ENCODE measurements around the gene JUND. TPM values are rescaled to one million over a fixed set of nuclear protein-coding genes. Genes with fewer than 3 reads are reported as not detected.
A peak's percentile ranks its signal among the peaks of the same experiment; 100 is the strongest.

JUND gene
- total RNA-seq, 1 donor from 2014 or later = 61.5 TPM

DNA sequence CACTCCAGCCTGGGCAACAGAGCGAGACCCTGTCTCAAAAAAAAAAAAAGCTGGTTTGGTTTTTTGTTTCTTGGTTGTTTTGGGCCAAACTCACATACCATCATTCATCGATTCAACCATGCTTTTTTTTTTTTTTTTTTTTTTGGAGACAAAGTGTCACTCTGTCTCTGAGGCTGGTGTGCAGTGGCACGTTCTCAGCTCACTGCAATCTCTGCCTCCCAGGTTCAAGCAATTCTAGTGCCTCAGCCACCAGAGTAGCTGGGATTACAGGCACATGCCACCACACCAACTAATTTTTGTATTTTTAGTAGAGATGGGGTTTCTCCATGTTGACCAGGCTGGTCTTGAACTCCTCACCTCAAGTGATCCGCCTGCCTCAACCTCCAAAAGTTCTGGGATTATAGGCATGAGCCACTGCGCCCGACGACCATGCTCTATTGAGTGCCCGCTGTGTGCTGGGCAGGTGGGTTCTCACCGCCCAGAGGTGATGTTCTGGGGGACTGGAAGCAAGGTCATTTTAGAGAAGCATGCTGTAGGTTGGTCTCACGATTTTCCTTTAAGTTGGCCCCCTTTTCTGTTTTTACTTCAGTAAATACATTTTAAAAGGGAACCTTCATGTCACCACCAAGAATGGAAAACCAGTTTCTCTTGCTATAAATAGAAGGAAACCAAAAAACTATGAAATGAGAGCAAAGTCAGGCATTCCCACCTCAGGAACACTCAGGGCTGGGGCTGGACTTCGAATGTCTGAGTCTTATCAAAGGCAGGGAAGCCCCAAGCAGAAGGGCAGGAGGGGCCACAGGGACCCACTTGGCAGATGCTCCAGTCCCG lies 8.3 kb upstream of the JUND start:
- ATAC-seq = no peak

DNA sequence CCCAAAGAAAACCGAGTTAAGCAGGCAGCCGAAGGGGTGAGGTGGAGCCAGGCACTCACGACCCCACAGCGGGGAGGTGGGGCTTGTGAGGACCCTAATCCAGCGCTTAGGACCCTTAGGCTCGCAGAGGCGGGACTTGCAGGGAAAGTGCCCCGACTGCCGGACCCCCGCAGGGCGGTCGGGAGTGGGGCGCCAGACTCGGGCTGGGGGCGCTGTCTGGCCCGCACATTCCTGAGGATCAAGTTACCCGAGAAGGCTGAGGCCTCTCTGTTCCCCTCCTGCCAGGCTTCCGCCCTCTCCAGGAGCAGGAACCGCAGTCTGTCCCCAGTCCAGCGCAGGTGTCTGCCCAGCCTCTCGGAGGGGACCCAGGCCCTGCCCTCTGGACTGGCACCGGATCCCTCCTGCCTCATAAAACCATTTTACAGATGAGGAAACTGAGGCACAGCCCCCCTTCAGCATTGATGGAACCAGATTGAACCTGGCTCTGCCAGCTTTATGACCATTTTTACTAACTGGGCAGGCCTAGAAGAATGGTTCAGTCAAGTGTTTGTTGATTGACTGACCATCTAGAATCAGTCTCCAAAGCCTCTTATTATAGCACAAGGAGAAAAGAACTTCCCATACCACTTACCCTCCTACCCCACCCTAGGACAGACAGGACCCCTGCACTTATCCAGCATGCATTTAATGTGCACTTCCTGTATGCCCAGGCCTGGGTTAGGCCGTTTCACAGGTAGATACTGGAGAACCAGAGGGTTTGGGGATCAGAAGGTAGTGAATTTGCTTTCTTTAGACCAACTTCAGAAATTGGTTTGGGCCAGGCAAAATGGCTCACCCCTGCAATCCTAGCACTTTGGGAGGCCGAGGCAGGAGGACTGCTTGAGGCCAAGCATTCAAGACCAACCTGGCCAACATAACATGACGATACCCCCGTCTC lies 6.7 kb upstream of the JUND start:
- ATAC-seq = no peak

DNA sequence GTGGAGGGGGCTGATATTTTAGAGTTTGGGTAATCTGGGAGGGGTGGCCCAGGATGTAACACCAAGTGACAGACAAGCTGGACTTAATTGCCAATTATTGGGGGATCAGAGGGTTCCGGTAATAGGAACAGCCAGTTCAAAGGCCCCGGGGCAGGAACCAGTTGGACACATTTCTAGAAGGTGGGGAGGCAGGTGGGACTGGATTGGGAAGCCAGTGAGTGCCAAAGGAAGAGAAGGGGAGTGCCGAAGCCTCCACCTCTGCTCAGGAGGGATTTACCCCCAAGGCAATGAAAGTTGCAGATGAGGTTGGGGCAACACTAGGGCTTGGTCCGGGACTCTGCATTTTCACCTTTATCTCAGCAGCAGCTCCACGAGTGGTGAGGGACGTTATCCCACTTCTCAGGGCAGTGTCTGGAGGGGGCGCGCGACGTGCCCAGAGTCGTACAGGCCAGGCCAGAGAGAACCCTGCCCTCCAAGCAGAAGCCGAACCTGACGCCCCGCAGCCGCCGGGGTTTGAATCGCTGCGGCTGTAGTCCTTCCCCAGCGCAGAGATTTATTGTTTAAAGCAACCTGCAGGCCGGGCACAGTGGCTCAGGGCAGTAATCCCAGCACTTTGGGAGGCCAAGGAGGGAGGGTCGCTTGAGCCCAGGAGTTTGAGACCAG lies 5.7 kb upstream of the JUND start:
- ATAC-seq = no peak

DNA sequence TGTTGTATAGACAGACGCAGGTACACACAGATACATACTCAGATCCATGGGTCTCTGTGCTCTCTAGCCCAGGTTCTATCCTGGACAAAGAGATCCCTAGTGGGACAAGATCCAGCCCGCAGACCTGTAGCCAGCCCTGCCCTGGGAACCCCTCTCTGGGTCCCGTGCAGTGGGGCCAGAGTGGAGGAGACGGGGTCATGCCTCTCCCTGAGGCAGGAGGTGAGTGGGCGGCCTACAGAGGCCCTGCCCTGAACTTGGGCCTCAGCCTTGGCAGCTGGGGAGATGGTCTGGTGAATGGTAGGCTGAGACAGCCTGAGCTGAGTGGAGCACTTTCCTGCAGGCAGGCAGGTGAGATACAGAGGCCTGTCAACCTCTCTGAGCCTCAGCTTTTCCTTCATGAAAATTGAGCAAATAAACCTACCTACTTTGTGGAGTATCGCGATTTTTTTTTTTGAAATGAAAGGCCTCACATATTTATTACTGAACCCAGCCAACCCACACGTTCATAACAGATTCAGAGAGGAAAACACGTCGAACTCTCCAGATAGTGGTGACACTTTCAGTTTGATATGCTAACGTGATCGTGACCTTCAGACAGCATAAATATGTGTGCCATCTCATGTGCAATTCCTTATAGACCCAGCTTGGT lies 3.4 kb upstream of the JUND start:
- no peak for ATAC-seq

DNA sequence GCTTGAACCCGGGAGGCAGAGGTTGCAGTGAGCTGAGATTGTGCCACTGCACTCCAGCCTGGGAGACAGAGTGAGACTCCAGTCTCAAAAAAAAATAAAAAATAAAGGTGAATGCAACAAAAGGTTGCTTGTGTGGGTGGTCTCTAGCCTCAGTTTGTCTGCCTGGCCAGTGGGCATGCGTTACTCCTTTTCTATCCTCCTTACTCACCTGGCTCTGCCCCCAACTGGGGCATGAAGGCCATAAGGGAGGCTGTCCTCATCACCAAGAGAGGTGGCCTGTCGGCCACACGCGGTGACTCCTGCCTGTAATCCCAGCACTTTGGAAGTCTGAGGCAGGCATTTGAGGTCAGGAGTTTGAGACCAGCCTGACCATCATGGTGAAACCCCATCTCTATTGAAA lies 1.9 kb upstream of the JUND start:
- ATAC-seq = no peak

DNA sequence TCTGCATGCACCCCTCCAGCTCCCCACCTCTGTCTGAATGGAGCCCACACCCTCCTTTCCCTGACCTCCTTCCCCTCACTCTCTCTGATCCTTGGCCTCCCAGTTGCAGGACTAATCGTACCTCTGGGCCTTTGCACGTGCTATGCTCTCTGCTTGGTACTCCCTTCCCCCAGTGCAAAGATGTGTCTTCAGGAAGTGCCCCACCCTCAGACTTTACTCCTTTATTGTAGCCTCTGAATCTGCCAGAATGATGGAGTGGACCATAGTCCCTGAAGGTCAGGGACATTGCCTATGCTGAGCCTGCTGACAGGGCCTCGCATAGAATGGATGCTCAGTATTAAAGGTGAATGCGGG lies 1.3 kb upstream of the JUND start:
- no peak for ATAC-seq

DNA sequence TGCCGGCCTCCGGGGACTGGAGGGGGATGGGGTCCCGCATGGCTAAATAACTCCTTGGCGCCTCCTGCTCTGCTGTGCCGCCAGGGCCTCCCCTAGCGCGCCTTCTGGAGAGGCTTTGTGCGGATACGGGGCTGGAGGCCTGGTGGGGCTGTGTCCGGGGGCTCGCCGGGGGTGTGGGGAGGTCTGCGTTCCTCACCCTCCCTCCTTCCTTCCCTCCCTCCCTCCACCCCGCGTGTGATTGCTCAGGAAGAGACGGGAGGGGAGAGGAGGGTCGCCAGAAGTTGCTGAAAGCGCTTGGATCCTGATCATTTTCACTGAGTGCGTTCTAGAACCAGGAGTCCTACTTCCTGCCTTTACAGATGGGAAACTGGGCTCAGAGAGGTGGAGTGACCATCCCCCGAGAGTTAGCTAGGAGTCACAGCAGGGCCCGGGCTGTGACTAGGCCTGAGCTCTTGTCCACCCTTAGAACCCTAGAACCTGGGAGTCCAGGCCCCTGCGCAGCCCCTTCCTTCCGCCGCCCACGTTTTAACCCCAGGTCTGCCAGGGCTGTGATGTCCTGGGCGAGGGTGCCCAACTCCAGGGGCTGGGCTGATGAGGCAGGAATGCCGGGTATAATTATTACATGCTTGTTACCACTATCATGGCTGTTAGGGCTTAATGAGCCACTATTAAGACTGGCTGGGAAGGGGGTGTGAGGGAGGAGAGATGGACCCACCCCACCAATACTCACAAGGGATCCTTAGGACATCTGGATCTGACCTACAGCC lies 782 bp upstream of the JUND start:
- ATAC-seq = no peak

DNA sequence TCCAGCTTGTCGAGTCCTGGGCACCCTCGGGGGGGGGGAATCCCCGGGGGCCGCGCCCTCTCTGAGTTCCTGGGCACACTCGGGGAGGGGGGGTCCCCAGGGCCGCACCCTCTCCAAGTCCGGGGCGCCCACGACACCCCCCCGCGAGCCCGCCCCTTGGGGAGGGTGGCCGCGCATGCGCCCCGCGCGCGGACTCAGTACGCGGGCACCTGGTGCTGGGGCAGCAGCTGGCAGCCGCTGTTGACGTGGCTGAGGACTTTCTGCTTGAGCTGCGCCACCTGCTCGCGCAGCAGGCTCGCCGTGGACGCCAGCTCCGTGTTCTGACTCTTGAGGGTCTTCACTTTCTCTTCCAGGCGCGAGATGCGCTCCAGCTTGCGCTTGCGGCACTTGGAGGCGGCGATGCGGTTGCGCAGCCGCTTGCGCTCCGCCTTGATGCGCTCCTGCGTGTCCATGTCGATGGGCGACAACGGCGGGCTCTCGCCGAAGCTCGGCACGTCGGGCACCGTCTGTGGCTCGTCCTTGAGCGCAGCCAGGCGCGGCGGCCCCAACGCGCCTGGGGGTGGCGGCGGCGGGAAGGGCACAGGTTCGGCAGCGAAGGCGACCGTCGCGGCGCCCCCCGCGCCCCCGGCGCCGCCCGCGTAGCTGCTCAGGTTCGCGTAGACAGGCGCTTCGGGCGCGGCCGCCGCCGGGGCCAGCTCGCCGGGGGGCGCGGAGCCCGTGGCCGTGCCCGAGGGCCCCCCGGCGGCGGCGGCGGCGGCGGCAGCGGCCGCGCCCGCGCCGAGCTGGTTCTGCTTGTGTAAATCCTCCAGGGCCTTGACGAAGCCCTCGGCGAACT lies 958 bp downstream of the JUND start:
- ATAC-seq = peak; percentile 58

DNA sequence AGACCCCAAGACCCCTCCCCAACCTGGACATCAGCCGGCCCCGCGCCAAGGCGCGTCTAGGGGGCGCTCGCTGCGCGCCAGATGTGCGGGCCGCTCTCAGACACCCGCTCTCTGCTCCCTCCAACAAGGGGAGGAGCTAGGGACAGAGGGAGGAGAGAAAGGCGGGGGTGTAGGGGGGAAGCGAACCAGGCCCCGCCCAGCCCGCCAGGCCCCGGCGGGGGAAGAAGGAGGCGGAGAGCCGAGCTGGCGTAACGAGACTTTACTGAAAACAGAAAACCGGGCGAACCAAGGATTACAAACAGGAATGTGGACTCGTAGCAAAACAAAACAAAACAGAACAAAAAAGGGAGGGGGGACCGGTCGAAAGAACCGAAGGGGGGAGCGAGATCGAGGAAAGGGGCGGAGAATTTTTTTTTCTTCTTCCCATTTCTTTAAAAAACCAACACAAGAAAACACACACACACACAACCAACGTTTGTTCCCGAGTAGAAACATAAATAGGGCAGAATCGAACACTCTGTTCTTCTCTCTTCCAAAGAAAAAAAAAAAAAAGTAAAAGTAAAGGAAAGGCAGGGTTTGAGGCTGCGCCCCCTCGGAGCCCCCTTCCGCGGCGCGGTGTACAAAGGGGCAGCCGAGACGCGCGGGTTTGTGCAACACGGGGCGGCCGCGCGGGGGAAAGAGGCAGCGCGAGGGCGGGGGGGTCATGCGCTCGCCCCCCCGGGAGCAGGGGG lies 1.7 kb downstream of the JUND start:
- peak; percentile 69 for ATAC-seq

DNA sequence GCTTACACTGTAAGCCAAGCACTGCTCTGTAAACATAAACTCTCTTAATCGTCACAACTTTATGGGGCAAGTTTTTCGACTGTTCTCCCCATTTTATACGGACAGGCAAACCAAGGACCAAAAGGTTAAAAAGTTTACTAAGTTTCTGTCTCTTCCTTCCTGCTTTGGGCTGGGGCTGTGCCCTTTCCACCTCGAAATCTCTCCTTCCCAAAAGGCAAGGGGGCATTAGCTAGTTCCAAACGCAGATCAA lies 2.2 kb downstream of the JUND start:
- ATAC-seq = no peak

DNA sequence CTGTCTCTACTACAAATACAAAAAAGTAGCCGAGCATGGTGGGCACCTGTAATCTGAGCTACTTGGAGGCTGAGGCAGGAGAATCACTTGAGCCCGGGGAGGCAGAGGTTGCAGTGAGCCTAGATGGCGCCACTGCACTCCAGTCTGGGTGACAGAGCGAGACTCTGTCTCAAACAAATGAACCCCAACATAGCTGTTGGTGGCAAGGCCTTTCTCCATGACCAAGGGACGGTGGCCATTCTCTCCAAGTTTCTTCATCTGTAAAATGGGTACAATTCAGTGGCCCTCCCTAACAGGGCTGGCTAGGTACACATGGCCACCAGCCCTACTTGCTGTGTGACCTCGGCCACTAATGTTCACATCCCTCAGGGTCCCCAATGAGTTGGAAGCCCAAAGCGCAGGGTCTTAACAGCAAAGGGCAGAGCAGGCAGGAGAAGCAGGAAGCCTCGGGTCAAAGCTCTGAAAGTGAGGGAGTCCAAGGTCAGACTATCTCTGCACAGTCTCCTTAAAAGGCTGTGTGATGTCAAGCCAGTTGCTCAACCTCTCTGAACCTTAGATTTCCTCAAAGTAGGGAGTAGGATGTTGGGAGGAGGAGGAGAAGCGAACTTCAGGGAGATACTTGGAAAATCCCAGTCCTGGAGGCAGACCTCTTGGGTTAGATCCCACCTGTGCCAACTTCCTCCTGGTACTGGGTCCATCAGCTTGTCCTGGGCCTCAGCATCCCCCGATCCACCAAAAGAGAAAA lies 2.7 kb downstream of the JUND start:
- no peak for ATAC-seq

DNA sequence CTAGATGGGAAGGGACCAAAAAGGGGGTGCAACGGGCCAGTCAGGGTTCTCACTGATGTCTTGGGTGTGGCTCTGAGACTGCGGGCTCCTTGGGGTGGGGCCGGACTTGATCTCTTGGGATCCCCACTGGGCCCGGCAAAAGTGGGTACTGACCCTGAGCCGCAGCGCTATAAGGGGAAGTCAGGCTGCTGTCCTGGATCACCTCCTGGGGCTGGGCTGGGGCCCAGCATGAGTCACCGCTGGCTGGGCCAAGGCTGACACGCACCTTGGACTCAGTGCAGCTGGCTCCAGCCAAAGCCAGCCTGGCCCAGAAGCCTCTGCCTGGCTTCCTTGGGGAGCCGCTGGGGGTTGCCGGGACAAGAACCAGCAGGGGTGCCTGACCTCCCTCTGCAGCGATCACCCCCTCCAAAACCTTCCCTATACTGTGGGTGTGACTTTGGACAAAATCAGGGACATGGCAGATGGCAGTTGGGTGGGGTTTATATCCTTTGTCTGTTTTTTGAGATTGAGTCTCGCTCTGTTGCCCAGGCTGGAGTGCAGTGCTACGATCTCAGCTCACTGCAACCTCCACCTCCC lies 6.6 kb downstream of the JUND start:
- ATAC-seq = peak; percentile 80

DNA sequence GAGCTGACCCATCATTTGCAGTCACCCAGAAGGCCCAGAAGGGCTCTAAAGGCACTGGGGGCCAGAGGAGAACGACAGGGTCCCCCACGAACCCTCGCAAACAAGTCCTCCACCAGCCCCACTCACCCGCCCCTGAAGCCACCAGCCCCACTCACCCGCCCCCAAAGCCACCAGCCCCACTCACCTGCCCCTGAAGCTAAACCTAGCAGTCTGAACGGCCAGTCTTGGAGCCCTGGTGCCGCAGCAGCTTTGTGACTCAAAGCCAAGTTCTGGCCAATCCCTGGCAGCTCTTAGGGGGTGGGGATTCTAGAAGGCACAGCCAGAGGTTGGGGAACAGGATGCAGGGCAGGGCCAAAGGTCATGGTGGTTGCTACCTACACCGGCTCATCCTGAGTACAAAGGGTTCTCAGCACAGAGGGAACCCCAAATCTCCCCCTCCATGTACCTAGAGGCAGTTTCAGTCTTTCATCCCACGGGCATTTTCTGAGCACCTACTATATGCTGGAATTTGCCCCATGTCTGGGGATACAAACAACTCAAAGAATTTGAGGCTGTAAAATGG lies 7.1 kb downstream of the JUND start, which contains the start of gene IQCN:
Gene IQCN (minus strand): TSS at position 234 of the 562 bp plus-strand sequence. CDS start 4,974 bp downstream, outside the sequence.
- peak; percentile 51 for ATAC-seq

DNA sequence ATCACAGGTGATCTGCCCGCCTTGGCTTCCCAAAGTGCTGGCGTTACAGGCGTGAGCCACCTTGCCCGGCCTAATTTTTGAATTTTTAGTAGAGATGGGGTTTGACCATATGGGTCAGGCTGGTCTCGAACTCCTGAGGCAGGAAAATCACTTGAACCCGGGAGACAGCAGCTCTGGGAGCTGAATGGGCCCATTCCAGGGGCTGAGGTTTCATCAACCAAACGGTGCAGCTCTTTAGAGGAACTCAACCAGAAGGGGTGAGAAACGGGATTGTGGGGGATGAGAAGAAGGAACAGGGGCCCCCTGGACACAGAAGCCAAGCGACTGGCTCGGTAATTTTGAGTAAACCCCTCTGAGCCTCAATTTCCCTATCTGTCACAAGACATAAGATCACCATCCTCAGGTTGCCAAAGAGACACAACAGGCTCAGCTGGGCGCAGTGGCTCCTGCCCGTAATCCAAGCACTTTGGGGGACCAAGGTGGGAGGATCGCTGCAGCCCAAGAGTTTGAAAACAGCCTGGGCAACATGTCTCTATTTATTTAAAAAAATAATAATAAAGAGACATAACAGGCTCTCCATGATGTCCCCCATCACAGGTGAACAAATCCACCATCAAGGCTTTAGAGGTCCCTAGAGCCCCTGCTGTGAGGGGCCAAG lies 7.7 kb downstream of the JUND start:
- no peak for ATAC-seq

DNA sequence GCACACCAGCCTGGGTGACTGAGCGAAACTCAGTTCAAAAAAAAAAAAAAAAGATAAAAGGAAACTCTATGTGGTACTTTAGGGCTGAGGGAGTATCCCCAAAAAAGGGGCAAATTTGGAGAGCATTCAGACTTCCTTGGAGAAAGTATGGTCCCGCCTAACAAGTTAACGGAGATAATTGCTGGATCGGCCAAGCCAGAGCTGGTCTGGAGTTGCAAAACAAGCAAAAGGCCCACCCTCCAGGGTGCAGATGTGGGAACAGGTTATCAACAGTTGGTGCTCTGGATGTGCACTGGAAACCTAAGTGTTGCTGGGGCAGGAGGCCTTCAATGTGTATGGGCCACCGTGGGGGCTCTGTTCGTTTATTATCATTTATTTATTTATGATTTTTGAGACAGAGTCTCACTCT lies 10.0 kb downstream of the JUND start:
- ATAC-seq = no peak

DNA sequence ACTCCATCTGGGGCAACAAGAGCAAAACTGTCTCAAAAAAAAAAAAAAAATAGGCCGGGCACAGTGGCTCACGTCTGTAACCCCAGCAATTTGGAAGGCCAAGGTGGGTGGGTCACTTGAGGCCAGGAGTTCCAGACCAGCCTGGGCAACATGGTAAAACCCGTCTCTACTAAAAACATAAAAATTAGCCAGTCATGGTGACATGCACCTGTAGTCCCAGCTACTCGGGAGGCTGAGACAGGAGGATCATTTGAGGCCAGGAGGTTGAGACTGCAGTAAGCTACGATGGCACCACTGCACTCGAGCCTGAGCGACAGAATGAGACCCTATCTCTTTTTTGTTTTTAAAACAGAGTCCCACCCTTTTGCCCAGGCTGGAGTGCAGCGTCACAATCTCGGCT lies 11.1 kb downstream of the JUND start:
- ATAC-seq = no peak

DNA sequence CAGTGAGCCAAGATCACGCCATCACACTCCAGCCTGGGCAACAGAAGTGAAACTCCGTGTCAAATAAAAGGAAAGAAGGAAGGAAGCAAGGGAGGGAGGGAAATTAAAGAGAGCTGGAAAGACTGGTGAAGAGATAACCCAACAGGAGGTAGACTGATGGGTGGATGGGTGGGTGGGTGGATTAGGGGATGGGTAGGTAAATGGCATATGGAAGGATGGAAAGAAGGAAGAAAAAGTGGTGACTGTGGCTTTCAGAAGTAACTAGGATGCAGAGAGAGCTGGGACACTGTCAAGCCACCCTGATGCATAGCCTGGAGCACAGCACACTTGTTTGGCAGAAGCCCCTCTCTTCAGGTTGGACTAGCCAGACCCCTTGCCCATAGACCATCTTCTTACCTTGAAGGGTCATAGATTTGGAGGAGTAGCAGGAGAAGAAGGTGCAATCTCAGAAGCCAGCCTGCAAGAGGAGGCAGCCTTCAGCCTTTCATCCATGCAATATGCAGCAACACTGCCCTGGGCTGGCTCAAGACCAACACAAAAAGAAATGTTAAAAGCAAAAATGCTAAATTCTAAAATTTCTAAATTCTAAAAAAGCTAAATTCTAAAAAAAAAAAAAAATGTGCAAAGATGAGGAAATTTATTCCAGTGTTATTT lies 12.2 kb downstream of the JUND start:
- no peak for ATAC-seq

Data from esophagus mucosa (tissue), 1 donor.